Inferior parietal cortex (tissue), 1 donor: Measurements from ENCODE around the gene SLC34A3.

Experiments used
- DNase-seq: peaks from one replicate; pipeline ENCODE4 v3.0.0-alpha.2; 2016; ENCODE audit errors: extremely low spot score

SLC34A3 gene

DNA sequence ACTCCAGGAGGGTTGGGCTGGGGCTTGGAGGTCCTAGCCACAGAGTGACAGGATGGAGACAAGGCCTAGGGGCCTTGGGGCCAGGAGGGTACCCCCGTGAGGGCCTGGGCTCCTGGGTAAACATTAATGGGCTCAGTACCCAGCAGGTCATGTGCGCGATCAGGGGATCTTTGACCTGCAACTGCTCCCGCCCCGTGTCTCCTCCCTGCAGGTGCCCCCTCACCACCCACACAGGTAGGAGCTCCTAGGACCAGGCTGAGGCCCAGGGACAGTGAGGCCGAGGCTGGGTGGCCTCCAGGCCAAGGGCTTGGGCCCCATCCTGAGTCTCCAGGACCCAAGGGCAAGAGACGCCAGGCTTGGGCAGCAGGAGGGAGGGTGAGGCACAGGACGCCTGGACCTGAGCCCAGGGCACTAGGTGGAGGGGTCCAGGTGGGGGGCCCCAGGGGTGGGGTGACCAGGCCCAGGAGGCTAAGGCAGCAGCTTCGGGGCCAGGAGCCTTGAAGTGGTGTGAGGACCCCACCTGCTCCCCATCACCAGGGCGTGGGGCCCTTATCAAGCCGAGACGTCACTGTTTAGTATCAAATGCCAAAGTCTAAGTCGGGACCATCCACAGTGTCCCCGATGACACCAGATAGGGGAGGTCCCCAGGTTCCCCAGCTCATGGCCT lies at the start of gene SLC34A3:
SLC34A3 (plus strand) TSS at position 197 of the 667 bp plus-strand sequence. CDS start 802 bp downstream, outside the sequence.
- DNase-seq = no peak

DNA sequence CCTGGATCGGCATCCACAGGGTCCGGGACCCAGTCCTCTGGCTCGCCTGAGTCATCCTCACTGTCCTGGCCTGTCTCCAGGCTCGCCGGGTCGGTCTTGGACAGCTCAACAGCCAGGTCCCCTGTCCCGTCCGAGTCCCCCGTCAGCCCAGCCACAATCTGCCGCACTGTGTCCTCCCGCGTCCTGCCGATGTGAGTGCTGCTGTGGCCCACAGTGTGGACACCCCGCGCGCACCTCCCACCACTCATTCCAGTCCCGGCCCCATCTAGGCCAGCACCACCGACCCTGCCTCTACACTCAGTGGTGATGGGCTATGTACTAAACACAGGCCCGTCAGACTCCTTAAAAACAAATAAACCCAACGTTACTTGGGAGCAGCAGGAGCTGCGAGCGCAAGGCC lies 49.0 kb upstream of the SLC34A3 start:
- DNase-seq = no peak

DNA sequence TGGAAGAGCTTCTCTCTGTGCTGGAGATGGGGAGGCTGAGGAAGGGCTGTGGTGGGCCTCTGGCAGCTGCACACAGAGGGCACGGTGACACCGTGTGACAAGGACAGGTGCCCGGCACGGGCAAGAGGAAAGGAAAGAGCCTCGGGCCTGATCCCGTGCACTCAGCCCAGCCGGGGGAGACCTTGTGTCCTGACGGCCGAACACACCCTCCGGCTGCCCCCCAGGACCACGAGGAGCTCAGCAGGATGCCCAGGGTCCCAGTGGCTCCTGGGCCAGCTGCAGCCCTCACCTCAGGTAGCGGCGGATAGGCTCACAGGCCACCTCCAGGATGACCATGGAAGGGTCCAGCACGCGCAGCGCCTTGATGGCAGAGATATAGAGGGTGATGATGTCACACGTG lies 47.9 kb upstream of the SLC34A3 start:
- DNase-seq = no peak

DNA sequence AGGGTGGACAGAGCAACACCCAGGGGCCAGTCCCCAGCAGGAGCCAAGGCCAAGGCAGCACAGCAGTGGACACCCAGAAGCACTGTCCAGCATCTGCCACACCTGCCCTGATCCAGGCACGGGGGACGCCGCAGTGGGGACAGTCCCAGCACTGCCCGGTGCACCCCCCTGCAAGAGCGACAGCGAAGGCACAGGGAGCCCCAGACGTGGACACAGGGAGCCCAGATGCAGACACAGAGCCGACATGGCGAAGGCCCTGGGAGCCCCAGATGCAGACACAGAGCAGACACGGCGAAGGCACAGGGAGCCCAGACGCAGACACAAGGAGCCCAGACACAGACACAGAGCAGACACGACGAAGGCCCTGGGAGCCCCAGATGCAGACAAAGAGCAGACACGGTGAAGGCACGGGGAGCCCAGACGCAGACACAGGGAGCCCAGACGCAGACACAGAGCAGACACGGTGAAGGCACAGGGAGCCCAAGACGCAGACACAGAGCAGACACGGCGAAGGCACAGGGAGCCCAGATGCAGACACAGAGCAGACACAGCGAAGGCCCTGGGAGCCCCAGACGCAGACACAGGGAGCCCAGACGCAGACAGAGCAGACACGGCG lies 46.6 kb upstream of the SLC34A3 start:
- DNase-seq = no peak

DNA sequence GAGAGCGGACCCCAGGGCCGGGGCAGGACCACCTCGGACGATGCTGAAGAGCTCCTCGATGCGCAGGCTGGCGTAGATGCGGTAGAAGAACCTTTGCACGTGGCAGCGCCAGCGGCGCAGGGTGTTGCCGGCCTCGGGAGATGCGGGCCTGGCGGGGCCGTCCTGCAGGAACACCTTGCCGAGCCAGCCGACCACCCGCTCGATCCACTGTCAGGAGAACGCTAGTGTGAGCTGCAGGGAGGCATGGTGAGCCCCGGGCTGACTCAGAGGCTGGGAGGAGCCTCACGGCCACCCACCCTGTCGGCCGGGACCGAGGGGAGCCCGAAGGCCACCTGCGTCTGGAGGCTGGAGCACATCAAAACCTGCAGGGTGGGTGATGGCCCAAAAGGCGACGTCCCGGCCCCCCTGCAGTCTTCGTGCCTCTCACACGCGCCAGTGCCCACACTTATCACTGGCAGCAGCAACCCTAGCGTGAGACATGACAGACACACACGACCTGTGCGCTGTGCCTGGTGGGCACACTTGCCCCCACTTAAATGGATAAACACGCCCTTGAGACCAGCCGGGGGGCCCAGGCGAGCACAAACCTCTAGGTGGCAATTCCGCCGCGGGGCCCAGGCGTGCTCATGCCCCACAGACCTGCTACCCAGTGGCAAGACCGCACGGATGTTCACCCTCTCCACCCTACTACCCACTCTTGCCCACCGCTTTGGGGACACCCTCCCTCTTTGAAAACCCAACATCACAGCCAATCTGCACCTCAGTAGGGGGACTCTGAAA lies 45.6 kb upstream of the SLC34A3 start:
- DNase-seq = no peak

DNA sequence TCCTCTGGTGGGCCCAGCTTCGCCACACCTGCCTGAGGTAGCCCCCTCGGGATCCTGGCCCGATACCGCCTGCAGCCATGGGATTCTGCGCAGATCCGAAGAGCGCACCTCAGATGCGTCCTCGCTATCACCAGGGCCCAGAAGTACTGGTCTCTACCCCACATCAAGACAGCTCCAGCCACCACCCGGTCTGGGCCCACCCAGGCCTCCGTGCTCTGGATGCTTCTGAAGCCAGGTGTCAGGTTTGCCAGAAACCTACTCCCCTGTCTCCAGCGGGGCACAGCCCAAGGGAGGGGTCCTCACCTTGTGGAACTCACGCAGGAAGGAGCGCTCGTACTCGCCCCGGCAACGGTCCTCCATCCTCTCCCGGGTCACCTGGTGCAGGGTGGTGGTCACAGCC lies 44.8 kb upstream of the SLC34A3 start:
- DNase-seq = no peak

DNA sequence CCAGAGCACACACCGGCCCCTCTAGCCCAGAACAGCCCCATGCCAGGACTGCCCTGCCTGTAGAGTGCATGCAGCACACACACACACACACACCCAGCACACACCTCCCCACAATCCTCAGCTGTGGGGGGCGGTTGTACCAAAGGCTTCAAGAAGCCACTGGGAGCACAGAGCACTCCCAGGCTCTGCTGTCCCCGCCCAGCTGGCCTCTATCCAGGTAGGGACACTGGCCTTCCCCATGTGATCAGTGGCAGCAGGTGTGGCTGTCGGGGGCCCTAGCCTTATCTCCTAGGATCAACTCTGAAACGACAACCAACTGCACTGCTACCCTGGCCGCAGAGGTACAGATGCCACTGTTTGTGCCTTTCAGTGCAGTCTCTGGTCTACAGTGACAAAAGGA lies 44.3 kb upstream of the SLC34A3 start:
- DNase-seq = no peak

DNA sequence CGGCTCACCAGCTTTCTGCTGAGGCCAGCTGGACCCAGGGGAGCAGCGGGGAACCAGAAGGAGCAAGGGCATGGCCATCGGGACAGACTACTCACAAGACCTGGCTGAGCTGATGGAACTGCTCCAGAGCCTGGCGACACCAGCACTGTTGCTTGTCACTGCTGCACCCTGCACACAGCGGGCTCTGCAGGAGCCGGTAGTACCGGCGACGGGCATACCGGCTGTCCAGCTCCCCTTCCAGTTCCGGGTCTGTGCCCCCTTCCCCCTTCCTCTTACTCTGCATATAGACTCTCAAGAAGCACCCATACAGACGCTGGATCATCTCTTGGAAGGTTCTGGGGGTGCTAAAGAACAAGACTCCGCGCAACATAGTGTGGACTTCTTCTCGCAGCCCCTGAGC lies 43.3 kb upstream of the SLC34A3 start:
- no peak for DNase-seq

DNA sequence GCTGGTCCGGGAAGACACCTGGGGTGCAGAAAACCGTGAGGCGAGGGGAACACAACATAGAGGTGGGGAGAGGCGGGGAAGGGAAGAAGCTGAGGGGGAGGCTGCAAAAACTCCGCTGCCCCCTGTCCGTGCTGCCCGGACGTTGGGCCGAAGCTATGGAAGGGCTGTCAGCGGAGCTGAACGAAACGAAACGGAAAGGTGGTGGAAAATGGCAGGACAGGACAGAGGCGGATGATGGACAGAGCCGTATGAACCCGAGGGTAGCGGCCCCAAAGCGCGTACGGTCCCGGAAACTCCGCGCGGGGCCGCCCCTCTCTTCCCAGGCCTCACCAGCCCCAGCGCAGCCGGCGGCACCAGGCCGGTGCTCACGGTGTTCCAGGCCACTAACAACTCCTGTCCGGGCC lies 42.6 kb upstream of the SLC34A3 start:
- no peak for DNase-seq

DNA sequence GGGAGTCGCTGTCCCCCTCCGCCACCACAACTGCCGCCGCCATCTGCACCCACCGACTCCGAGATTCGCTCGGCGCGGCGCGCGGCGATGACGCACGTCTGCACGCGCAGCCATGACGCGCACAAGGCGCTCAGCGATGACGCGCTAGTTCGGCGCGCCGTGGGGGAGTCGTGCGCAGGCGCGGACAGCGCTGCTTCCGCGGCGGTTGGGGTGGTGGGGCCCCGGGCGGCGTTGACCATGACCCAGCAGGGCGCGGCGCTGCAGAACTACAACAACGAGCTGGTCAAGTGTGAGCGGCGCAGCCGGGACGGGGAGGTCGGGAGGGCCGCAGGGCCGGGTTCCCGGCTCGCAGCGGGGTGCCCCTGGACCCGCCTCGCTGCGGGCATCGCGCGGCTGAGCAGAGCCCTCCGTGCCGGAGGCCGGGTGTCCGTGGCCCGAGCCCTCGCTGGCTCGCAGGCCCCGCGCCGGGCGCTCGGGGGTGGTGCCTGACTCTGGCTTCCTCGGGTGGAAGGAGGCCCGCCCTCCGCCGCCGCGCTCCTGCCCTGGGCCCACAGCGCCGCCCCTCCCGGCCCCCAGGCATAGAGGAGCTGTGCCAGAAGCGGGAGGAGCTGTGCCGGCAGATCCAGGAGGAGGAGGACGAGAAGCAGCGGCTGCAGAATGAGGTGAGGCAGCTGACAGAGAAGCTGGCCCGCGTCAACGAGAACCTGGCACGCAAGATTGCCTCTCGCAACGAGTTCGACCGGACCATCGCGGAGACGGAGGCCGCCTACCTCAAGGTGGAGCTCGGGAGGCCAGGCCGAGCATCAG lies 42.0 kb upstream of the SLC34A3 start, which contains the start of the genes ANAPC2 and SSNA1:
ANAPC2 (minus strand) TSS at position 71 of the 807 bp plus-strand sequence; CDS start at position 43, 28 bp downstream.
SSNA1 (plus strand) TSS at position 187 of the 807 bp plus-strand sequence; CDS start at position 238, 51 bp downstream.
- DNase-seq = peak; percentile 93

DNA sequence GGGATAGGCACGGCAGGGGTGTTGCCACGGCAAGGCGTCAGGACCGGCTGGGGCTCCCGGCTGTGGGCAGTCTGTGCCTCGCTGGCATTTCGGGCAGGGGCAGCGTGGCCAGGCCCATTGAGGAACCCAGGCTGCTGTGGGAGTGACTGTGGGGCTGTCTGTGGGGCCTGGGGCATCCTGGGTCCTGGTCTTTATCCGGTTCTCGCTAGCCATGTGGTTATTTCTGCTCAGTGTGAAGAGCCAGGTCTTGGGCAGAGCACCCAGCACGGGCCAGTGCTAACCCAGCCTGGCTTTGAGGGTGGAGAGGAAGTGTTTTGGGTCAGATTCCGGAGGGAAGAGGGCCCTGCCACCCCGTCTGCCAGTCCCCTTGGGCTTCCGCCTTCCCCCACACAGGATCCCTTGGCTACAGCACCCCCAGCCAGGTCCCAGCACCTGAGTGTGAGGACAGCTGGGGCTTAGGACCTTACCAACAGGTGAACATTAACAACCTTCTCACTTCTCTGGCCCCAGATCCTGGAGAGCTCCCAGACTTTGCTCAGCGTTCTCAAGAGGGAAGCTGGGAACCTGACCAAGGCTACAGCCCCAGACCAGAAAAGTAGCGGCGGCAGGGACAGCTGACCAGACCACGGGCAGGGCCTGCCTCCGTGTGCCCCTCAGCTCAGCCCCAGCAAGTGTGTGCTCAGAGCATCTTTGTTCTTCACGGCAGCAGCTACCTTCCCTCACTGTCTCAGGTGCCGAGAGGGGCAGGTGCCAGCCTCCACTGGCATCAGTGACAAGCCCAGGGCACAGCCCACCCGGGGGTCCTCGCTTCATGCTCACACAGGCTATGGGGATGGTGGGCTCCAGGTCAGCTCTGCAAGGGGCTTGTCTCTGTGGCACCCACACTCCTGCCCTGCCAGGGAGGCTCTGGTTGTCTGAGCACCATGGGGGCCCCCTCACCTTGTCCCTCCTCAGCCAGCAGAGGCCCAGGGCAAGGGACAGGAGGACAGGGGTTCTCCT lies 41.1 kb upstream of the SLC34A3 start:
- DNase-seq = no peak

DNA sequence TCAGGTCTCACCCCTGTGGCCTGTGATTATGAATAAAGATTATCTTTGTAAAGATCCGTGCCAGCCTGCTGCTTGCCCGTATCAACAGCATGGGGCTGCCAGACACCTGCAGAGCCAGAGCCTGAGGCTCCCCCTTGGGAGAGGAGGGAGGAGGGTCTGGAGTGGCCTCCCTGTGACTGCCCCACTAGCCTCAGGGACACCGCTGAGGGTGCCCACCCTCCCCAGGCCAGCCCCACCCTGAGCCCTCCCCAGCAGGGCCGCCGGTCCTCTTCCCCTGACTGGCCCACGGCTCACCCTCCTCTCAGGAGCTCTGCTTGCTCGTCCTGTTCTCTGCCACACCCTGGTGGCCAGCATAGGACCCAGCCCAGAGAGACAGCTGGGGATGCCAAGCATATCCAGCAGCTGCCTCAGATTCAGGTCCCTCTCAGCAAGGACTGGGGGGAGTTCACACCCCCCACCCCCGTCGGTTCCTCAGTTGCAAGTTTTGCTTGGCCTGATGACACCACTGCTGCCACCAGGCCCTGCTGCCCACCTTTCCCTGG lies 40.3 kb upstream of the SLC34A3 start:
- DNase-seq = no peak

DNA sequence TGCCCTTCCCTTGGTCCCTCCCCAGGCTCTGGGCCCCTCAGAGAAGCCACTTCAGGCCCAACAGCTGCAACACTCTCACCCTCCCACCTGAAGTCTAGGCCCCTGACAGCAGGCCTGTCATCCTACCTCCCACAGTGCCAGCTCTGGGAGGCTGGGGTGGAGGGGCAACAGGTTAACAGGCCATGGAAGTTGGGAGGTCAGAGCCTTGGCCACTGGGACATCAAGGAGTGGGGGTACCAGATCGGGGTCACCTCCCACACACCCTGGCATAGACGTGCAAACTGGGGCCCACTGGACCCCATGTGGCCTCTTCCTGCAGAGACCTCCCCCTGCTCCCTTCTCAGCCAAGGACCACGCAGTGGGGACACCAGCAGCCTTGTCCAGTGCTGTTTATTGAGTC lies 39.5 kb upstream of the SLC34A3 start:
- no peak for DNase-seq

DNA sequence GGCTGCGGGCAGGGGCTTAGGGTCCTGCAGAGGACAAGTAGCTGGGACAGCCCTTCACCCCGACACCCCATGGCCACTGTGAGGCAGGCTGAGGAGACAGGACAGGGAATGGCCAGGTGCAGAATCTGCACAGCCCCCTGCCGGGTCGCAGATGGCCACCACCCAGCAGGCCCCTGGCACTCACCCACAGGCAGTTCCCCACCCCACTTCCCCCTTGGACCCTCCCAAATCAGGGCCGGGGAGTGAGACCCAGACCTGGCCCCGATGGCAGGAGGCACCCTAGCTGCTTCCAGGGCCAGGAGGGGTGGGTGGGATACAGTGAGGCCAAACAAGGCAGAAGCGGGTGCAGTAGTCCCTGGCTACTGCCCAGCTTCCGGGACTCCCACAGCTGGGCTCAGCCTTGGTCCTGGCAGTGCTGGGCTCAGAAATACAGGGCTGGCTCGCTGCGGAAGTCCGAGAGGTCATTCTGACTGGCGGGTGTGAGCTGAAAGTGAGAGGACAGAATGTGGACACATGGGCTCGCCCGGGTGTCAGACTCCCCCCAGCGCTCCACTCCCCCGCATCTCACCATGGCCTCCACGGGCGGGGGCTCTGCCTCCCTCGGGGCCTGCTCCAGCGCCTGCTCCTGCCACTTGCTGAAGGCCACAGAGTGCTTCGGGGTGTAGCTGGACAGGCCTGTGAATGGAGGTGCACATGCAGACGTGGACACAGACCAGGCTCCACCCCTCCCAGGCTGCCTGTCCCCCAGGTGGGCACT lies 38.8 kb upstream of the SLC34A3 start:
- DNase-seq = no peak

DNA sequence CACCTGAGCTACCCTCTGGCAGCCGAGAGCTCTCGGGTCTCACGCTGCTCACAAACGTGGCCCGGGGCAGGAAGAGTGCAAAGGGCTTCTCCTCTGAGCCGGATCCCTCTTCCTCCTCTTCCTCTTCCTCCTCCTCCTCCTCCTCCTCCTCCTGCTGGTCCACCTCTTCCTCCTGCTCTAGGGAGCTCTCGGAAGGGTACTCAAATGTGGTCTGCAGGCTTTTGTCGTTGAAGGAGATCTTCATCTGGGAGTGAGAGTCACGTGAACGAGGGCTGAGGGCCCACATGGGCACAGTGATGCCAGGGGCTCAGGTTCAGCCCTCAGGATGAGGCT lies 38.3 kb upstream of the SLC34A3 start:
- DNase-seq = no peak

DNA sequence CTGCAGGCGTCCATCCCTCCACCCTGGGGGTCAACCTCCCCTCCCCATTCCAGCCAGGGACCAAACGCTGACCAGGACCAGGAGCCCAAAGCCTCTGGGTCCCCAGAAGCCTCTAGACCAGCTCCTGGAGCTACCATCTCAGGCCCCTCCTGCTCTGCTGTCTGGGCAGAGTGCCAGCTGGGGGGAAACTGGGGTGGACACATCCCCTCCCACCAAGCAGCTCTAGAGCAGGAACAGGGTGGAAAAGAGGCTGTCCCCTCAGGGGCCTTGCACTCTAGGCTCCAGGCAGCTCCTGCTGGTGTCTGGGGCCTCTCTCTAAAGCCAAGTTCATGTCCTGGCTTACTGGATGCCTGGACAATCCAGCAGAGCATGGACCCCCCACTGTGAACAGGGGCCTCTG lies 37.8 kb upstream of the SLC34A3 start:
- no peak for DNase-seq

DNA sequence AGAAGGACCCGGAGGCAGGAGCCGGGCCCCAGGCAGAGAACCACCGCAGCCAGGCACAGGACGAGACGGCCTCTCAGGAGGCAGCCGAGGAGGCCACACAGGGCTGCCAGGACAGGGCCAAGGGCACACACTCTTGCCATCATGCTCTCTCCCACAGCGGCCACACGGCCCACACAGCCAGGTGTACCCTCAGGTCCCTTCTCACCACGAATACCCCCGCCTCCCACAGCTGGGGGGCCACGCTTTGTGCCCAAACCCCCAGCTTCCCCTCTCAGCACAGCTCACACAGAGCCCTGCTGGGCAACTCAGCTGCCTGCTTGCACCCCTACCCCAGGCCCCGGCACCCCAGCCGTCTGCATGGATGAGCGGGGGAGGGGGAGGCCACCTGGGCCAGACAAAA lies 36.9 kb upstream of the SLC34A3 start:
- no peak for DNase-seq

DNA sequence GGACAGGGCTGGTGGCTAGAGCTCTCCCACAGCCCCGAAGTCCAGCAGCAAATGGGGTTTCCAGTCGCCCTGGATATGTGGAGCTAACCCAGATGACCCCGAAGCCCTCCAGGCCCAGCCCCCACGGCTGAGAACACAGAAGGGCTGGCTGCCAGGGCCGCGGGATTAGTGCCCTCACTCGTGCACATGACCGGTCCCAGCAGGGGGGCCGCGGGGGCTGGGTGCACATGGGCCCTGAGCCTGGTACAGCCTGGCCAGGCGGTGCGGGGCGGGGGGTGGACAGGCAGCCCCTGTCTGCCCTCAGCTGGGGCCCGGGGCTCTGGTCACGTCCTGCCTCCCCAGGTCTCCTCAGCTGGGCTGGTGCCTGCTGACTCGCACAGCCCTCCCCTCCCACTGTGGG lies 36.3 kb upstream of the SLC34A3 start:
- DNase-seq = peak; percentile 72

DNA sequence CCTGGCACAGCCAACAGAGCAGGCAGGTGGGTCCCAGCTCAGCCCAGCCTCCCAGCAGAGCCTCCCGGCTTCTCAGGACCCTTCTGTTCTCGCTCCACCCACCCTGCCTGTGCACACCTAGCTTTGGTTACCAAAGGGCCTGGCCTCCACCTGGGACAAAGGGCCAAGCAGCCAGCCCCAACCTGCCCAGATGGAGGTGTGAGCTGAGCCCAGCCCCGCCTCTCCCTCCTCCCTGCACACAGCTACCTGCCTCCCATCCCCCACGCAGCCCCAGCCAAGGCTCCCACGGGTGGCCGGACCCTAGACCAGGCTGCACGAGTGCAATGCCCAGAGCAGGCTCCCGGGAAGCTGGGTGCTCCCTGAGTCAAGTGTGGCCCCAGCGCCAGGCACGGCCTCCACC lies 35.8 kb upstream of the SLC34A3 start:
- no peak for DNase-seq
